HepG2 (cell line): ENCODE results near the gene FOXA3. TPM values are rescaled to one million over a fixed set of nuclear protein-coding genes. Genes with fewer than 3 reads are reported as not detected.
A peak's percentile ranks its signal among the peaks of the same experiment; 100 is the strongest.

Source experiments
- DNMT1 ChIP-seq: sonication (generic); formaldehyde crosslinking; IDR thresholded peaks from 2 replicates; pipeline ENCODE4 v1.5.1; 2020; ENCODE audit warnings: mild to moderate bottlenecking, missing genetic modification reagents
- HDAC1 ChIP-seq: sonication (generic); formaldehyde crosslinking; IDR thresholded peaks from 2 replicates; pipeline ENCODE4 v1.5.1; 2020; ENCODE audit warnings: mild to moderate bottlenecking, missing genetic modification reagents
- MYPOP ChIP-seq: sonication (generic); formaldehyde crosslinking; IDR thresholded peaks from 2 replicates; pipeline ENCODE4 v1.8.1; 2023; ENCODE audit warnings: mild to moderate bottlenecking, moderate library complexity, missing genetic modification reagents
- NONO ChIP-seq, 2 experiments: fragments of 450-650 bp in 1 of 2; sonication (generic) in 1 of 2; formaldehyde crosslinking in 1 of 2; IDR thresholded peaks in 1 of 2; conservative IDR thresholded peaks in 1 of 2; 2 replicates each; pipeline versions ENCODE4 v1.6.1 to v1.8.0; 2017 to 2022; ENCODE audit warnings: mild to moderate bottlenecking in 1 of 2, missing genetic modification reagents in 1 of 2, moderate library complexity in 1 of 2
- NRL ChIP-seq: sonication (generic); formaldehyde crosslinking; IDR thresholded peaks from 2 replicates; pipeline ENCODE4 v1.5.0; 2020; ENCODE audit warnings: missing genetic modification reagents, mild to moderate bottlenecking, moderate library complexity, borderline replicate concordance
- TBX3 ChIP-seq: fragments of 450-650 bp; IDR thresholded peaks from 2 replicates; pipeline ENCODE4 v1.6.1; 2017; ENCODE audit warnings: antibody characterized with exemption, mild to moderate bottlenecking, inconsistent platforms, borderline replicate concordance
- ZBED4 ChIP-seq: sonication (generic); formaldehyde crosslinking; IDR thresholded peaks from 2 replicates; pipeline ENCODE4 v1.4.0; 2020; ENCODE audit warnings: missing genetic modification reagents, borderline replicate concordance
- ZFAT ChIP-seq: sonication (generic); formaldehyde crosslinking; conservative IDR thresholded peaks from 2 replicates; pipeline ENCODE4 v1.8.1; 2023; ENCODE audit warnings: missing genetic modification reagents, inconsistent platforms
- ZFP91 ChIP-seq: sonication (generic); formaldehyde crosslinking; IDR thresholded peaks from 2 replicates; pipeline ENCODE4 v1.9.0; 2022; ENCODE audit warnings: missing genetic modification reagents, mild to moderate bottlenecking, borderline replicate concordance
- ZGPAT ChIP-seq: IDR thresholded peaks from 2 replicates; pipeline ENCODE4 v1.6.1; 2016; ENCODE audit warnings: mild to moderate bottlenecking
- ZNF496 ChIP-seq: sonication (generic); formaldehyde crosslinking; IDR thresholded peaks from 2 replicates; pipeline ENCODE4 v1.8.1; 2023; ENCODE audit warnings: mild to moderate bottlenecking, moderate library complexity, missing genetic modification reagents; ENCODE audit not compliant: insufficient replicate concordance
- ZNF512 ChIP-seq: sonication (generic); formaldehyde crosslinking; IDR thresholded peaks from 2 replicates; pipeline ENCODE4 v1.4.0; 2020; ENCODE audit warnings: mild to moderate bottlenecking, missing genetic modification reagents
- ZNF614 ChIP-seq: IDR thresholded peaks from 2 replicates; pipeline ENCODE4 v1.6.1; 2018; ENCODE audit warnings: missing biosample characterization, missing genetic modification reagents, inconsistent platforms, borderline replicate concordance
- polyA plus RNA-seq, 8 experiments: library from polyadenylated mRNA; depleted of rRNA in 3 of 8; stranded (reverse) in 7 of 8; unstranded in 1 of 8; fragments of >200 nt; fragmentation: Illumina TruSeq in 4 of 8; extraction: Trizol in 4 of 8; gene quantifications; 2 replicates each; pipeline versions ENCODE4 v1.2.1 to v1.2.3, GENCODE V29; 2011 to 2016; ENCODE audit warnings: low read depth in 4 of 8, missing spikeins in 1 of 8, mixed read lengths in 1 of 8; ENCODE audit not compliant: insufficient read depth in 1 of 8
- total RNA-seq, 5 experiments: library from RNA; depleted of rRNA; stranded (reverse); fragments of >200 nt; fragmentation: Illumina TruSeq; extraction: Trizol; gene quantifications; 2 replicates each; pipeline ENCODE4 v1.2.3, GENCODE V29; 2016; ENCODE audit warnings: low read depth in 1 of 5

Gene FOXA3
- total and polyA plus RNA-seq, 2 of the 13 experiments (the other 11 are each of a cell fraction or from before 2014, with no cell fraction given) = 29.8 to 47.6 TPM

- TF ChIP-seq TBX3 = 0 out of 2 replicates have a peak, but pooled peaks have one; percentile 22
- no peak for TF ChIP-seq ZNF614 (CRISPR knock-in tag)
- peak; percentile 58; the same call in 1 of the 2 replicates for TF ChIP-seq NRL
- no peak; the same call in 1 of the 2 replicates for TF ChIP-seq MYPOP (CRISPR knock-in tag)
- TF ChIP-seq ZGPAT = peak; percentile 43; the same call in 1 of the 2 replicates
- peak; percentile 38; the same call in 1 of the 2 replicates for TF ChIP-seq ZFP91 (CRISPR knock-in tag)
- peak; percentile 78 for TF ChIP-seq HDAC1 (CRISPR knock-in tag)
- TF ChIP-seq DNMT1 (CRISPR knock-in tag) = peak; percentile 49; the same call in 1 of the 2 replicates
- 0 out of 2 replicates have a peak, but pooled peaks have one; percentile 31 for TF ChIP-seq ZNF512 (CRISPR knock-in tag)
- peak; percentile 98 for TF ChIP-seq ZBED4 (CRISPR knock-in tag)
- no peak for TF ChIP-seq NONO (IDR thresholded peaks at IDR 0.05)
- TF ChIP-seq NONO (CRISPR knock-in tag; conservative IDR thresholded peaks at IDR 0.05) = peak; percentile 48
- TF ChIP-seq ZNF496 (CRISPR knock-in tag) = no peak
- TF ChIP-seq ZFAT (CRISPR knock-in tag) = no peak
These were observed 14.1 kb downstream of the FOXA3 start (continued) for GRCh38 chr19:45878043-45878794.
